ENCODE results near the gene WDR7.

Gene WDR7

DNA sequence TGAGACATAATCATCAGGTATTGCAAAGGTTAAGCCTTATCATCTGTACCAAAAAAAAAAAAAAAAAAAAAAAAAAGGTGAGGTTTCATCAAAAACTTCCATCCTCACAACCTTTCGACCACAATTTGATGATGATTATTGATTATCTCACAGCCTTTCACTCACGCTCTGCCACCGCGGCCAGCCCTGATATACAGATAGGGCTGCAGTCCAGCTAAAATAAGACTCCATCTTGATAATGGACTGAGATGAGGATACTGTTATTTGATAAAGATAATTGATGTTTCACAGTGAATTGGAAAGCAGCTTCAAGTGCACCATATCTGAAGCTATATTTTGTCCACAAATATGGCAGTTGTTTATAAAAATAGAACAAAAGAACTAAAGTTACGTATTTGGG is 336.1 kb downstream of the WDR7 start:
- peak; percentile 29 for DNase-seq (ENCODE audit: low spot score)

GRCh38 chr18:56988022-56988421 is 336.9 kb downstream of the WDR7 start:
- peak; percentile 49 for DNase-seq (ENCODE audit: low spot score)

DNA sequence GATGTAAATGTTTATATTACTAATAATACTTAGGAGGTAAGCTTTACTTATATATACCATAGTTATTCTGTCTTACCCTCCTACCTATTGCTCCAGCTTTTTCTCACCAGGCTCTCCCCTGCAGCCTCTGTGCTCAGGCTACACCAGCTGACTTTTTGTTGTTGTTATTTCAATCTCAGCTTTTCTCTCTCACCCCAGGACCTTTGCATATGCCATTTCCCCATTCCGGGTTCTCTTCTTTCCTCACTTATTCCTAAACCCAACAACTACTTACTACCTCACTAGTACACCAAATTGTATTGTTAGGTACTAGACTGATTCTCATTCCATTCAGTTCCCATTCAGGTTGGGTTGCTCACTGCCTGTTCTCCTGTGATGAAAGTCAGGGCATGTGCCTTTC is 339.5 kb downstream of the WDR7 start:
- no peak for DNase-seq (ENCODE audit: low spot score)

- DNase-seq (ENCODE audit: low spot score), result no peak
Measured at GRCh38 chr18:56992777-56993176, 341.6 kb downstream of the WDR7 start.

- DNase-seq (ENCODE audit: low spot score), result peak; percentile 9
Measured at GRCh38 chr18:56995579-56996188, 344.5 kb downstream of the WDR7 start.

GRCh38 chr18:56997200-56997599 is 346.0 kb downstream of the WDR7 start:
- no peak for DNase-seq (ENCODE audit: low spot score)

GRCh38 chr18:56999823-57000222 is 348.7 kb downstream of the WDR7 start:
- no peak for DNase-seq (ENCODE audit: low spot score)

GRCh38 chr18:57002627-57003026 is 351.5 kb downstream of the WDR7 start:
- DNase-seq (ENCODE audit: low spot score), result no peak

GRCh38 chr18:57003342-57003741 is 352.2 kb downstream of the WDR7 start:
- DNase-seq (ENCODE audit: low spot score), result no peak

DNA sequence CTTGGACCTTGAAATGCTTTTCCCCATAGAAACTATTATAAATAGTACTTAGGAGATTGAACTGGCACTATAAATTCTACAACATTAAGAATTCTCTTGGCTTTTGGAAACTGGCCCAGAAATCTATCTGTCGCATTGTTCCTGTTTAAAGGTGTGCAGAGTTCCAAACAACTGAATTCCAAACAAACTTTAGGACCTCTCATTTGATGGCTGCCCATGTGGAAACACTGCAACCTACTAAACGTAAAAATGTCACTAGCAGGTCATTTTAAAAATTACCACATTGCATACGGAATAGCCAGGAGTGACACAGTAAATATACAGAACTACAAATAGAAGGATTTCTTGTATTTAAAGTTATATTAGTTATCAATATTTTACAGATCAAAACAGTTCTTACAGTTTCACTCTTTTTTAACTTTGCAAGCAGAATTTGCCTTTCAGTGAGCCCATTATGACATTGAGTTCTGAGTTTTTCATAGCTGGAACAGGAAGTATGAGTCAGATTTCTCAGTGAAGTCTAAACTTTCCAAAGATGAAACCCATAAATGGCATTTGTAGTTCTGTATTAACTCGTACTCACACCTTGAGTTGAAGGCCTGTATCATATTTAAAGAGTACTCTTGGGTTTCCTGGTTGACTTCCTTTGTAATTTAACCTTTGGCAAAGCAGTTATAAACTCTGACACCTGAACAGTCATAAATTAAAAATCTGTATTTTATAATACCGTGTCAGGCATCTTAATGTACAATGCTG is 353.4 kb downstream of the WDR7 start:
- DNase-seq (ENCODE audit: low spot score), result no peak

DNA sequence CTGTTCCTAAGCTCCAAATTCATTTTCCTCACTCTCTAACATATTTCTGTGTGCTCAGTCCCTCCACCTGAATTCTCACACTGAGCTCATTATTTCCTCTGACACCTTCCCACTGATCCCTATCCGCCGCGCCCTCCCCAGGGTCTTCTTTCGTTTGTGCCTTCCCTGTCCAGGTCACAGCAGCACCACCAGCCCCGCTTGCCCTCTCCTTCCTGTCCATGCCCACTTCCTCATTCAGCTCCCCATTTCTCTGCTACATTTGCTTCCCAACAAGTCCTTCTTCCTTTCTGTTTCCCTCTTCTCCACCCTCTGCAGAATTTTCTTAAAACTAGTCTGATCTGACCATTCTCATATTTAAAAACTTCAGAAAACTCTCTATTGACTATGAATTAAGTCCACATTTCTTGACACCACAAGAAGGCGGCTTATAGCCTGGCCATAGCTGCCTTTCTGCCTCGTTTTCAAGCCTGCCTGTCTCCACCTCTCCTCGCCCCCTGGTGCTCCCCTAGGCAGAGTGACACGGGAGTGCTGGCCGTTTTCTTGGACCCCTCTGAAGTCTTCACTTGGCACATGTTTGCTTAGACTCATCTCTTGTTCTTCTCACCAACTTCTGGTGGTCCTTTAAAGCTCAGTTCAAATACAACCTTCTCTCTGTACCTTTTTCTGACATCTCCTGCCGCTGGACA is 357.0 kb downstream of the WDR7 start:
- no peak for DNase-seq (ENCODE audit: low spot score)

DNA sequence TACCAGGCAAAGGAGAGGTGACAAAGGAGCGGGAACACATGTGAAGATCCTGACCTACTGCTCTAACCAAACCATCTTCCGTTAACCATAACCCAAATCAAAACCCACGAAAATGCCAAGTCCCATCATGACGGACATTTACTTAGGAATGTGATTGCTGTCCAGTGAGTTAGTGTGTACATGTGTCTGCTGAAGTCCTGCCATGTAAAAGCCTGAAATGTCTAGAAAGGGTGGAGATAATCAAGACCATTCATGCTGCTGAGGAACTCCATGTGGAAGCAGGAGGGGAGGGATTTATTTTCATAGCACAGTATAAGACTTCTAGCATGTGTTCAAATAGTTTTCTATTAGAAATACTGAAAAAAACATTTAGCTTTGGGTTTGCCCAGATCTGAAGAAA is 358.7 kb downstream of the WDR7 start:
- DNase-seq (ENCODE audit: low spot score), result no peak

- no peak for DNase-seq (ENCODE audit: low spot score)
Measured at GRCh38 chr18:57014772-57015413, 363.7 kb downstream of the WDR7 start.

DNA sequence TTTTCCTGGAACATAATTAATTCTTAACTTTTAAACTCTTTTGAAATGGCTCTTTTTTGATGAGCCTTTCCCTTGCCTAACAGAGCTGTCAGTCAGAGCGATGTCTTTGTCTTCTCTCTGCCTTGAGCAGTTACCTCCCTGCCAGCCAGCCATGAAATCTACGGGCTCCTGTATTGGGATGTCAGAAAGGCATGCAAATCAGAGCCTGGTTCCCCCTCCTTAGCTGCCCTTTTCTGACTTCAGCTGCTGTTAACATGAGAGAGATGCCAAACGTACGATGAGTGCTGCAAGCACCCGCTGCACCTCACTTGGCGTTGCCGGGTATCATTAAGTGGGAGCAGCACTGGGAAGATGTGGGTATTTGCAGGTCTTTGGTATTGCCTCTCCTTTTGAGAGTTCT is 364.3 kb downstream of the WDR7 start:
- no peak for DNase-seq (ENCODE audit: low spot score)

- no peak for DNase-seq (ENCODE audit: low spot score)
Measured at GRCh38 chr18:57018845-57019244, 367.7 kb downstream of the WDR7 start.

GRCh38 chr18:57022716-57023115 is 371.6 kb downstream of the WDR7 start:
- DNase-seq (ENCODE audit: low spot score), result no peak

DNA sequence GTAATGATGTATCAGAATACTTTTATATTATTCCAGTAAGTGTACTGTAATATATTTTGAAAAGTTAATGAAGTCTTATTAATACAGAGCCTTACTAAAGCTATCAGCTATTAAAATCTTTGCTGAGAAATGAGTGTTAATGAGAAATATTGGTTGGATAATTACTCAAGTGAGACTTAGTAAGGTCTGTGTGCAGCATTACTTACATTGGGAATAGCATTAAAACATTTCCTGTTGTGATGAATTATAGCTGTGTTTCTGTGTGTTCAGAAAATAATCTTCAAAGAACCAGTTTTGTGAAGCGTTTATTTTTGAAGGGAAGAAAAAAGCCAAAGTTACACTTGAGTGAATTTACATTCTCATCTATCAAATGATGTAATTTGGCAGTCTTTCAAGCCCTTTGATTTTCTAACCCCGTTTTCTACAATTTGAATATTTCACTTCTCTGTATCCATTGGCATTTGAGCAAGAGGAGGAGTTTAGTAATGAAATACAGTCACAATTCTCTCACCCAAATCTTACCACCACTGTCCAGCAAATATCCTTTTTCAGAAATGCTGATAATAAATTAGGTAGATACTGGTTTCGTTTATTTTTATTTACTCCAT is 372.2 kb downstream of the WDR7 start:
- no peak for DNase-seq (ENCODE audit: low spot score)

DNA sequence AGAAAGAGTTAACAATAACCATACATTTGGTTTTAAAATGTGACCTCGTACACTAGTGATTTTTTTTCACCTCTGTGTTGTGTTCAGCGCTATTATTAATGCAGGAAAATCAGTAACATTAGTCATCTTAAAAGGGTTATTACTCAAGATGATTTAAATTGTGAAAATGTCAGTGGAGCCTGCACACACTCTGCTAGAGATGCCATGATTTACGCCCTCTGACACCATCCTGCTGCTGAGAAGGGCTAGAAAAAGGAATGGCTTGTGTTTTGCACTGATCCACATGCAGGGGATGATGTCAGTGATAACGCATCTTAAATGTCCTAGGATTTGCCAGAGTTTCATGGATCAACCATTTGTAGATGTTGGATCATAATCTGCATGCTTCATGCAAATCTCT is 374.4 kb downstream of the WDR7 start:
- DNase-seq (ENCODE audit: low spot score), result peak; percentile 40

DNA sequence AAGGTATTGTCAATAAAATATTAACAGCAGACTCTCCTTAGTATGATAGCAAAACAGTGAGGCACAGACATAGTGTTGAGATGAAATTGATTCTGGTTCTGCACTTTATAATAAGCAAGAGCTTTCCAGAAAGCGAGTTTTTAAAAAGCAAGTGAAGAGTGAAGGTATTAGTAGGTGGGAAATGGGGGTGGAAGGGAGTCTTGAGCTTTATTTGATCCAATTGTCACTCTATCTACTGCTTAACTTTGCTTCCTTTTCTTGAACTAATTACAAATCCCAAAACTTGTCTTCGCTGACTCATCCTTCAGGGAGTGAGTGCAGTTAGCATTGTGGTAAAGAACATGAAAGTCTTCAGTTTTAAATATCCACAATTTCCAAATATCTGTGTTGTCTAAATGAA is 375.2 kb downstream of the WDR7 start:
- no peak for DNase-seq (ENCODE audit: low spot score)

GRCh38 chr18:57027190-57027708 is 376.1 kb downstream of the WDR7 start:
- no peak for DNase-seq (ENCODE audit: low spot score)

GRCh38 chr18:57029761-57030160 is 378.6 kb downstream of the WDR7 start:
- DNase-seq (ENCODE audit: low spot score), result peak; percentile 65

DNA sequence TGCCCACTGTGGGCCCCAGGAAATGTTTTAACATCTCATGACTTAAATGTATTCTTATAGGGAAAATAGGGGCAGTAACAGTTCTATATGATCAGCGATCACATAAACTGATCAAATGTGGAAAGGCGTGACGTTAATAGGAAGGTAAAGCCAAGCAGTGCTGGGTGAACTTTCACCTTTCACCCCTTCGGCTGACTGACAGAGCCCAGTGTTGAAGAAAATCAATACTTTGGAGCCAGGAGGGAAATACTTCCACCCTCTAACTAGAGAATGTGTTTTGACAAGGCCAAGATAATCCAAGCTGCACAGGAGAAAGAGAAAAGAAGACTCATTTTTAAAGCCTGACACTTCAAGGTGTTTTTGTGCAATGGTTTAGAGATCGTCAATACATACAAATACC is 379.3 kb downstream of the WDR7 start:
- no peak for DNase-seq (ENCODE audit: low spot score)
